HCT116 (cell line): ENCODE data around the gene AZIN2.

Source experiments
- CEBPB ChIP-seq: IDR thresholded peaks from 2 replicates; pipeline ENCODE4 v1.6.1; 2012; ENCODE audit warnings: low read depth
- EZH2 ChIP-seq: fragments of 200-600 bp; sonication (generic); IDR thresholded peaks from 2 replicates; pipeline ENCODE4 v1.6.1; 2017; ENCODE audit warnings: antibody characterized with exemption, mixed run types
- POLR2A ChIP-seq: IDR thresholded peaks from 2 replicates; pipeline ENCODE4 v1.7.0; 2011; ENCODE audit warnings: borderline replicate concordance; ENCODE audit not compliant: insufficient read depth, insufficient read length; ENCODE audit errors: extremely low read depth
- POLR2AphosphoS5 ChIP-seq: IDR thresholded peaks from 2 replicates; pipeline ENCODE4 v1.6.1; 2011; ENCODE audit warnings: mild to moderate bottlenecking, low read depth, low read length, moderate library complexity
- RAD21 ChIP-seq: IDR thresholded peaks from 2 replicates; pipeline ENCODE4 v1.6.1; 2012; ENCODE audit warnings: low read depth, mild to moderate bottlenecking
- SP1 ChIP-seq: IDR thresholded peaks from 2 replicates; pipeline ENCODE4 v1.6.1; 2012; ENCODE audit warnings: low read depth
- SRF ChIP-seq: IDR thresholded peaks from 2 replicates; pipeline ENCODE4 v1.6.1; 2012; ENCODE audit warnings: low read depth
- TF ChIP-seq, protein P1 (sequence below), 3 experiments: fragments of 200-600 bp in 1 of 3; sonication (generic) in 1 of 3; IDR thresholded peaks in 2 of 3; conservative IDR thresholded peaks in 1 of 3; 2 replicates each; pipeline ENCODE4 v1.5.1; 2012 to 2017; ENCODE audit warnings: low read depth in 2 of 3, low read length in 2 of 3, antibody characterized with exemption in 1 of 3, borderline replicate concordance in 1 of 3, control low read depth in 1 of 3, mild to moderate bottlenecking in 1 of 3, mixed read lengths in 1 of 3, mixed run types in 1 of 3, moderate library complexity in 1 of 3; ENCODE audit not compliant: insufficient read depth in 1 of 3

DNA sequence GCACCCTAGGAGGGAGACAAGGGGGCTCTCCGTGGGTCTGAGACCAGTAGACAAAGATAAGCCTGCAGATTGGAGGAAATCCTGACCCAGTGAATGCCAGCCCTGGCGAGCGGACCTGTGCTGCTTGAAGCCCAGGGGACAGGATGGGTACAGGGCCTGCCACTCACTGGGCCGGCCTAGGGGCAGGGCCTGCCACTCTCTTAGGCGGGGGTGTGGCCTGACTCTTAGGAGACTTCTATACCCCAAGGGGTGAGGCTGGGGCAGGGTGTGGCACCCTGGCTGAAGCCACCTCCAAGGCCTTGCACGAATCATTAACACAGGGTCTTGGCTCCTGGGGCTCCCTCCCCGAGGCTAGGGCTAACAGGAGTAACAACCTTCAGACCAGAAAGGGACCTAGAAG lies 70.2 kb downstream of the AZIN2 start:
- TF ChIP-seq, protein P1, sequence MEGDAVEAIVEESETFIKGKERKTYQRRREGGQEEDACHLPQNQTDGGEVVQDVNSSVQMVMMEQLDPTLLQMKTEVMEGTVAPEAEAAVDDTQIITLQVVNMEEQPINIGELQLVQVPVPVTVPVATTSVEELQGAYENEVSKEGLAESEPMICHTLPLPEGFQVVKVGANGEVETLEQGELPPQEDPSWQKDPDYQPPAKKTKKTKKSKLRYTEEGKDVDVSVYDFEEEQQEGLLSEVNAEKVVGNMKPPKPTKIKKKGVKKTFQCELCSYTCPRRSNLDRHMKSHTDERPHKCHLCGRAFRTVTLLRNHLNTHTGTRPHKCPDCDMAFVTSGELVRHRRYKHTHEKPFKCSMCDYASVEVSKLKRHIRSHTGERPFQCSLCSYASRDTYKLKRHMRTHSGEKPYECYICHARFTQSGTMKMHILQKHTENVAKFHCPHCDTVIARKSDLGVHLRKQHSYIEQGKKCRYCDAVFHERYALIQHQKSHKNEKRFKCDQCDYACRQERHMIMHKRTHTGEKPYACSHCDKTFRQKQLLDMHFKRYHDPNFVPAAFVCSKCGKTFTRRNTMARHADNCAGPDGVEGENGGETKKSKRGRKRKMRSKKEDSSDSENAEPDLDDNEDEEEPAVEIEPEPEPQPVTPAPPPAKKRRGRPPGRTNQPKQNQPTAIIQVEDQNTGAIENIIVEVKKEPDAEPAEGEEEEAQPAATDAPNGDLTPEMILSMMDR (IDR thresholded peaks at IDR 0.05 in 2 of 3, conservative IDR thresholded peaks at IDR 0.05 in 1 of 3; ENCODE audit: borderline replicate concordance in 1 of 3, insufficient read depth in 1 of 3, low read depth in 2 of 3, low read length in 2 of 3): no peak
- no peak for TF ChIP-seq SRF
- TF ChIP-seq EZH2: no peak
- no peak for TF ChIP-seq CEBPB
- TF ChIP-seq POLR2A: no peak
- no peak for TF ChIP-seq POLR2AphosphoS5
- no peak for TF ChIP-seq SP1
- no peak for TF ChIP-seq RAD21
